HFFc6 (cell line): ENCODE measurements around the gene ETFA. TPM values are rescaled to one million over a fixed set of nuclear protein-coding genes. Genes with fewer than 3 reads are reported as not detected.

ENCODE experiments used
- DNase-seq: peaks from one replicate; pipeline ENCODE4 v3.0.0-alpha.2; 2018
- H3K27ac Mint-ChIP-seq: 2 replicates; pipeline ENCODE4 v1.8.0; 2020; ENCODE audit warnings: mild to moderate bottlenecking, mixed read lengths
- H3K27me3 Mint-ChIP-seq: 2 replicates; pipeline ENCODE4 v1.8.0; 2021; ENCODE audit warnings: mild to moderate bottlenecking, moderate library complexity, mixed read lengths; ENCODE audit not compliant: insufficient read depth
- H3K36me3 Mint-ChIP-seq: 2 replicates; pipeline ENCODE4 v1.8.0; 2021; ENCODE audit warnings: low read depth, mixed read lengths
- H3K4me1 Mint-ChIP-seq: 2 replicates; pipeline ENCODE4 v1.8.0; 2020; ENCODE audit warnings: low read depth, mixed read lengths
- H3K4me3 Mint-ChIP-seq: 2 replicates; pipeline ENCODE4 v1.8.0; 2020; ENCODE audit warnings: mild to moderate bottlenecking, moderate library complexity, mixed read lengths
- H3K9me3 Mint-ChIP-seq: 2 replicates; pipeline ENCODE4 v1.8.0; 2020; ENCODE audit warnings: mild to moderate bottlenecking, mixed read lengths
- total RNA-seq, 6 experiments: library from RNA; stranded (reverse); fragmentation: NEBNext Ultra II Directional; extraction: Animal tissue kit (Norgen Biotek cat#: 25700); gene quantifications; 2 replicates in 1 of 6; 3 replicates in 5 of 6; pipeline ENCODE4 v1.2.3, GENCODE V29; 2021
- TF ChIP-seq, protein P1 (sequence below): fragments of 200-600 bp; sonication (generic); IDR thresholded peaks from 2 replicates; pipeline ENCODE4 v1.5.0; 2021; ENCODE audit warnings: antibody characterized with exemption, mild to moderate bottlenecking

The ETFA gene
- total RNA-seq, 6 experiments from 2014 or later: 127 to 161 (median 146) TPM

DNA sequence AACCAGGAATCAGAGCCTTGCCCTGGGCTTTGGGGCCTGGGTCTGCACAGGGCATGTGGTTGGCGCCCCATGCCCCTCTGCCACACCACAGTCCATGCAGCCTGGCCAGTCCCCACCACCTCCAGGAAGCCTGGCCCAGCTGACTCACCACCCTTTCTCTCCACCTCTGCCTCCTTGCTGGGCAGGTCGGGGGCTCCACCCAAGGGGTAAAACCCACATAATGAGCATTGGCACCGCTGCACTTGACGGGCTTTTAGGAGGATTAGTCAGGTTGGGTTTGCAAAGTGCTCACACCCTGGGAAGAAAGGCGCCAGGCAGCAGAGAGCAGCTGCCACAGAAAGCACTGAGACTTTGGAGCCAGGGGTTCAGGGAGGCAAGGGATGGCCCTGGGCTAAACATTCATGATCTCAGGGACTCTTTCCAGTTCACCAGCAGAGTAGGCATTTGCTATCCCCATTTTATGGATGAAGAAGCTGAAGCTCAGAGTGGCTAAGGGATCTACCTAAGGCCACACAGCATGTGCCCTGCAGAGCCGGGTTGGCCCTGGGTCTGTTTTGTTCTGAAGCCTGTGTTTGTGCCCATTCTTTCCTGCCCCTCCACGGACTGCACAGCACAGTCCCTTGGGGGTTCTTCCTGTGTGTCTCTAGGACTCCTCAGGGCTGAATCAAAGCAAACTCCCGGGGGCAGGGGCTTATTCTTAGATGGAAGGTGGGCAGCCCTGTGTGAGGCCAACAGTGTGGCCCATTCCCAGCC lies 113.4 kb downstream of the ETFA start:
- Mint-ChIP-seq H3K27me3 (peaks cover 4% of the 10 kb centered on the region), H3K36me3 (no peaks in the 10 kb centered on the region), H3K4me3 (peak overlapping the region; percentile 58; the same call in 1 of the 2 replicates), H3K4me1 (peaks cover 64% of the 10 kb centered on the region), H3K9me3 (no peaks in the 10 kb centered on the region), H3K27ac (peak overlapping the region; percentile 97)
- no peak for DNase-seq
- TF ChIP-seq, protein P1, sequence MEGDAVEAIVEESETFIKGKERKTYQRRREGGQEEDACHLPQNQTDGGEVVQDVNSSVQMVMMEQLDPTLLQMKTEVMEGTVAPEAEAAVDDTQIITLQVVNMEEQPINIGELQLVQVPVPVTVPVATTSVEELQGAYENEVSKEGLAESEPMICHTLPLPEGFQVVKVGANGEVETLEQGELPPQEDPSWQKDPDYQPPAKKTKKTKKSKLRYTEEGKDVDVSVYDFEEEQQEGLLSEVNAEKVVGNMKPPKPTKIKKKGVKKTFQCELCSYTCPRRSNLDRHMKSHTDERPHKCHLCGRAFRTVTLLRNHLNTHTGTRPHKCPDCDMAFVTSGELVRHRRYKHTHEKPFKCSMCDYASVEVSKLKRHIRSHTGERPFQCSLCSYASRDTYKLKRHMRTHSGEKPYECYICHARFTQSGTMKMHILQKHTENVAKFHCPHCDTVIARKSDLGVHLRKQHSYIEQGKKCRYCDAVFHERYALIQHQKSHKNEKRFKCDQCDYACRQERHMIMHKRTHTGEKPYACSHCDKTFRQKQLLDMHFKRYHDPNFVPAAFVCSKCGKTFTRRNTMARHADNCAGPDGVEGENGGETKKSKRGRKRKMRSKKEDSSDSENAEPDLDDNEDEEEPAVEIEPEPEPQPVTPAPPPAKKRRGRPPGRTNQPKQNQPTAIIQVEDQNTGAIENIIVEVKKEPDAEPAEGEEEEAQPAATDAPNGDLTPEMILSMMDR: no peak

DNA sequence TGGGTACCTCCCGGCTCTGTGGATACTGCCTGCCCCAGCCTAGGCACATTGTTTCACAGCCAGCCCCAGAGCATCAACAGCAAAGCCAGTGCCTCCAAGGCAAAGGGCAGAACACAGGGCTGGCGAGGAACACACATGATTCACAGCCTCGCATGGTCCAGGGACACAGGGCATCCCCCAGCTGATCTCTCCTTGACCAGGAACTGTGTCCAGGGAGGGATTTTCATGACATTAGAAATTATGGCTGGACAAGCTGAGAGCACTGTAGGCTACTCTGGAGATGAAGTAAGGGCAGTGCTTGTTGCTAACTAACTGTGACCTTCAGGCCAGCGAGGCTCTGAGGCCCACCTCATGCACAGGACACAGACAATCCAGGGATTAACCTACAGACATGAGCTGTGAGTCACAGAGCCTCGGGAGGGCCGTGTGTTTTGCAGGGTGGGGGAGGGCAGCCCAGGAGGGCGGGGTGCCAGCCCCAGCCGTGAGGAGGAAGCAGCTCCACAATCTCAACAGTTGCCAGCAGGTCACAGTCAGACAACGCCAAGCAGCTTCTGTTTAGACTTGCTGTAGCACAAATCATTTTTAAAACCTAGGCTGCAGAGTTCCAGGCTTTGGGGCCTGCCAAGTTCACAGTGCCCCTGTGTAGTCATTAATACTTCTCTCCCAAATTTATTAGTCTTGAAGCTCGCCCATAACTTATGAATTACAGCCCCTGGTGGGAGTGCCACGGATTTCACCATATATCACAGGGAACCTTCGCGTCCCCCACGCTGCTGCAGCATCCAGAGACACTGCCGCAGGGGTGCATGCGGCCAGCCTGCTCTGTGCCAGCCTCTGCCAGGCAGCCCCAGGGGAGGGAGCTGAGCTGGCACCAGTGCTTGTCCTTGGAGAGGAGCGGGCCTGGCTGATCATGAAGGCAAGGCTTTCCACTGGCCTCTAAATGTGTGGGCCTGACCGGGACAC lies 114.7 kb downstream of the ETFA start:
- Mint-ChIP-seq H3K4me3 (peak overlapping the region; percentile 58), H3K27ac (peak overlapping the region; percentile 97), H3K36me3 (no peaks in the 10 kb centered on the region), H3K9me3 (no peaks in the 10 kb centered on the region), H3K27me3 (peaks cover 4% of the 10 kb centered on the region), H3K4me1 (peaks cover 64% of the 10 kb centered on the region)
- TF ChIP-seq, protein P1: no peak
- peak; percentile 87 for DNase-seq

DNA sequence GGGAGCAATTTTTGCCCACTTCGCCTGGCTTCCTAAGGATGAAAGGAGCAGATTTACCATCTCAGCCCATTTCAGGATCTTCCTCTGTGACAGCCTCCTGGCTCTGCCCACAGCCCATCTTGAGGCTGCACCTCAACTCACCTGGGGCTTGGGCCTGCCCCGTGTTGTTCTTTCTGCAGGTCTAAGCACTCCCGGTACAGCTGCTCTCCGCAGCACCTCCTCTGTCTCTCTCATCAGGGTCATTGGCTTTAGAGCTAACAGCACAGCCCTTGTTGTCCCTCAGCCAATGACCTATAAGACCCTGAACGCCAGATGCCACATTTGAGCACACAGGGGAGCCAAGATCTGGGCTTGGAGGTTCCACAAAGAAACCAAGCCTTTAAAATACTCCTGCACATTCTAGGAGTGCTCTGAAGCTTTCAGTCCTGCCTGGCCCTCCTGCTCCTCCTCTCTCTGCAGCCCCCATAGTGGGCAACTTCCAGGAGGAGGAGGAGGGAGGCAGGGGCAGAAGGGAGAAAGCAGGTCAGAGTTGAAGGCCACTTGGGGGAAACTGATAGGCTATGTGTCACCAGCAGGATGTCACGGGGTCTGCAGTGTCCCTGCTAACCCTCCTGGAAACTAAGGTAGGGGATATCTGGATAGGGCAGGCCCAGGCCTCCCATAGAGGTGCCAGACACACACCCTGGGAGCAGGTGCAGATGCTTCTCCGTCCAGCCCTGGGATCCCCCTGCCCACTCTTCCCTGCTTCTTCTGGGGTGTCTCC lies 115.6 kb downstream of the ETFA start:
- peaks cover 70% of the 10 kb centered on the region for H3K4me1 Mint-ChIP-seq
- H3K9me3 Mint-ChIP-seq: no peaks in the 10 kb centered on the region
- peak overlapping the region; percentile 97 for H3K27ac Mint-ChIP-seq
- no peaks in the 10 kb centered on the region for H3K36me3 Mint-ChIP-seq
- no peak for DNase-seq
- H3K4me3 Mint-ChIP-seq: peak overlapping the region; percentile 58
- H3K27me3 Mint-ChIP-seq: peaks cover 4% of the 10 kb centered on the region
- TF ChIP-seq, protein P1: no peak

DNA sequence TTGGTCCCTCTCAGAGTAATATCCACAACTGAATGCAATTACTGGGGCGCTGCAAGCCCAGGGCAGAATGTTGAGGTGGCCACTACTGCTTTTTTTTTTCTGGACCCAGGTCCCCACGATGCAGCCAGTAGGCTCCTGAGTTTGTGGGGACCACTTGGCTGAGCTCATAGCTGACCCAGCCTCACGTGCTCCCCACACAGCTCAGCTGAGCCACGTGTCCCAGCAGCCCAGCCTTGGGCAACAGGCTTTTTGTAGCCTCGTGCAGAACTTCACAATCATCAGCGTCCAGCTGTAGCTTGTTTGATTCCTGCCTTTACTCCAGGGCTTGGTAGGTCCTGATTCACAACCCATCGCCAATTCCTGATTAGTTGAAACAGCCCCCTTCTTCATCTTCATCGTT lies 117.3 kb downstream of the ETFA start:
- Mint-ChIP-seq H3K4me1 (peaks cover 67% of the 10 kb centered on the region), H3K4me3 (peak overlapping the region; percentile 3; the same call in 1 of the 2 replicates), H3K27me3 (peaks cover 1% of the 10 kb centered on the region), H3K27ac (0 out of 2 replicates have a peak overlapping the region, but pooled peaks have one; percentile 40), H3K9me3 (no peaks in the 10 kb centered on the region), H3K36me3 (no peaks in the 10 kb centered on the region)
- DNase-seq: peak; percentile 27
- TF ChIP-seq, protein P1: no peak

DNA sequence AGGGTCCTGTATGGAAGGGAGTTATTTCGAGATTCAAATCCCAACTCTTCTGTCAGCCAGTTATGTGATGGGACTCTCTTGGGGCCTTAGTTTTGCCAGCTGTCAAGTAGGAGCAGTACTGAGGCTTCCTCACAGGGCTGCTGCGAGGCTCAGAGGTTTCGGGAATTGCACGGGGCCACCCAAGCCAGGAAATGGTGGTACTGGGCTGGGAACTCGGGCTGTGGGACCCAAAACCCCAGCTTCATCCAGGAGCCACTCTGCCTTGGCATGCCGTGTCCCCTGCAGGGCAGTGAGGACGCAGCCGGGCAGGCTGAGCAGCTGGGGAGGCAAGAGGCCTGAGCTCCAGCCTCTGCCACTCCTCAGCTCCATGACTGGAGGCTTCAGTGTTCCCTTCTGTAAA lies 118.6 kb downstream of the ETFA start:
- Mint-ChIP-seq H3K27me3 (peaks cover 1% of the 10 kb centered on the region), H3K9me3 (no peaks in the 10 kb centered on the region), H3K4me1 (peaks cover 55% of the 10 kb centered on the region), H3K36me3 (no peaks in the 10 kb centered on the region), H3K4me3 (no peak overlapping the region), H3K27ac (no peak overlapping the region)
- DNase-seq: no peak
- TF ChIP-seq, protein P1: no peak
